Suprapubic skin (tissue), 4 donors: ENCODE measurements around the gene UBE2QL1. TPM values are rescaled to one million over a fixed set of nuclear protein-coding genes. Genes with fewer than 3 reads are reported as not detected.

Source experiments
- DNase-seq, 2 donors: peaks; one replicate each; pipeline ENCODE4 v3.0.0-alpha.2; 2019; ENCODE audit warnings: low spot score in 2 of 2
- H3K27ac ChIP-seq: fragments of 200-600 bp; sonication (generic); one replicate; pipeline ENCODE4 v1.5.1; 2019
- H3K27me3 ChIP-seq: fragments of 200-600 bp; sonication (generic); one replicate; pipeline ENCODE4 v1.5.1; 2019
- H3K36me3 ChIP-seq: fragments of 200-600 bp; sonication (generic); one replicate; pipeline ENCODE4 v1.5.1; 2019
- H3K4me1 ChIP-seq: fragments of 200-600 bp; sonication (generic); one replicate; pipeline ENCODE4 v1.5.1; 2019
- H3K4me3 ChIP-seq: fragments of 200-600 bp; sonication (generic); one replicate; pipeline ENCODE4 v1.5.1; 2019; ENCODE audit warnings: mild to moderate bottlenecking
- H3K9me3 ChIP-seq: fragments of 200-600 bp; sonication (generic); one replicate; pipeline ENCODE4 v1.5.1; 2019
- CTCF ChIP-seq, 2 donors: fragments of 200-600 bp in 1 of 2; fragments of 450-650 bp in 1 of 2; sonication (generic) in 1 of 2; IDR thresholded peaks; one replicate each; pipeline ENCODE4 v1.5.1; 2016 to 2019; ENCODE audit warnings: antibody characterized with exemption in 2 of 2, mild to moderate bottlenecking in 1 of 2, moderate library complexity in 1 of 2
- EP300 ChIP-seq: sonication (generic); formaldehyde crosslinking; IDR thresholded peaks from one replicate; pipeline ENCODE4 v1.6.1; 2017; ENCODE audit warnings: antibody characterized with exemption
- POLR2A ChIP-seq, 2 donors: fragments of 450-650 bp; IDR thresholded peaks; one replicate each; pipeline ENCODE4 v1.6.1; 2017; ENCODE audit warnings: antibody characterized with exemption in 2 of 2, mild to moderate bottlenecking in 2 of 2, moderate library complexity in 2 of 2
- POLR2AphosphoS5 ChIP-seq, 3 donors: sonication (generic); formaldehyde crosslinking; IDR thresholded peaks; one replicate each; pipeline ENCODE4 v1.6.1; 2017; ENCODE audit warnings: antibody characterized with exemption in 3 of 3
- WGBS: methylation state at CpG from one replicate; pipeline ENCODE4 v1.1.5; 2018; 5-methylcytosine and 5-hydroxymethylcytosine counted together
- total RNA-seq, 4 donors: library from RNA; depleted of rRNA; stranded (reverse); fragments of >200 nt; gene quantifications; one replicate each; pipeline ENCODE4 v1.1.0, GENCODE V29; 2016

UBE2QL1 gene
- total RNA-seq, 4 donors from 2014 or later: 1.1 to 5.0 (median 3.2) TPM

- H3K27ac ChIP-seq: no peak overlapping the region
- no peak overlapping the region for H3K4me3 ChIP-seq
- H3K36me3 ChIP-seq: no peaks in the 10 kb centered on the region
- no peak for DNase-seq
- 93% methylated on average over 4 of the region's 4 CpGs for WGBS
- no peaks in the 10 kb centered on the region for H3K4me1 ChIP-seq
- no peak for TF ChIP-seq EP300
- no peak for TF ChIP-seq CTCF (IDR thresholded peaks at IDR 0.05)
- TF ChIP-seq POLR2AphosphoS5 (IDR thresholded peaks at IDR 0.05): no peak
- TF ChIP-seq POLR2A (IDR thresholded peaks at IDR 0.05): no peak
- no peaks in the 10 kb centered on the region for H3K9me3 ChIP-seq
- H3K27me3 ChIP-seq: peaks cover 6% of the 10 kb centered on the region
These were observed 22.0 kb downstream of the UBE2QL1 start for GRCh38 chr5:6470672-6471071.

- Histone ChIP-seq H3K36me3 (no peaks in the 10 kb centered on the region), H3K9me3 (no peaks in the 10 kb centered on the region), H3K27me3 (peaks cover 2% of the 10 kb centered on the region), H3K27ac (no peak overlapping the region), H3K4me3 (no peak overlapping the region), H3K4me1 (no peaks in the 10 kb centered on the region)
- TF ChIP-seq EP300 (no peak), POLR2AphosphoS5 (IDR thresholded peaks at IDR 0.05) (no peak), CTCF (IDR thresholded peaks at IDR 0.05) (no peak), POLR2A (IDR thresholded peaks at IDR 0.05) (no peak)
- DNase-seq: no peak
- 100% methylated on average over 1 of the region's 1 CpG for WGBS
These were observed 22.6 kb downstream of the UBE2QL1 start for GRCh38 chr5:6471252-6471651.

- no peak overlapping the region for H3K27ac ChIP-seq
- no peak overlapping the region for H3K4me3 ChIP-seq
- no peaks in the 10 kb centered on the region for H3K4me1 ChIP-seq
- H3K27me3 ChIP-seq: no peaks in the 10 kb centered on the region
- no peaks in the 10 kb centered on the region for H3K9me3 ChIP-seq
- 81% methylated on average over 5 of the region's 5 CpGs for WGBS
- no peak for TF ChIP-seq EP300
- TF ChIP-seq POLR2A (IDR thresholded peaks at IDR 0.05): no peak
- TF ChIP-seq CTCF (IDR thresholded peaks at IDR 0.05): no peak
- no peak for TF ChIP-seq POLR2AphosphoS5 (IDR thresholded peaks at IDR 0.05)
- no peak for DNase-seq
- H3K36me3 ChIP-seq: no peaks in the 10 kb centered on the region
These were observed 24.1 kb downstream of the UBE2QL1 start for GRCh38 chr5:6472792-6473191.

- H3K9me3 ChIP-seq: no peaks in the 10 kb centered on the region
- no peak overlapping the region for H3K27ac ChIP-seq
- 82% methylated on average over 6 of the region's 6 CpGs for WGBS
- H3K36me3 ChIP-seq: no peaks in the 10 kb centered on the region
- H3K4me3 ChIP-seq: no peak overlapping the region
- no peaks in the 10 kb centered on the region for H3K27me3 ChIP-seq
- no peaks in the 10 kb centered on the region for H3K4me1 ChIP-seq
- TF ChIP-seq CTCF (IDR thresholded peaks at IDR 0.05): no peak
- TF ChIP-seq POLR2AphosphoS5 (IDR thresholded peaks at IDR 0.05): no peak
- no peak for TF ChIP-seq EP300
- no peak for TF ChIP-seq POLR2A (IDR thresholded peaks at IDR 0.05)
- no peak for DNase-seq
These were observed 24.6 kb downstream of the UBE2QL1 start for GRCh38 chr5:6473284-6473683.

- DNase-seq: no peak
- 44% methylated on average over 6 of the region's 9 CpGs for WGBS
These were observed 27.1 kb downstream of the UBE2QL1 start for GRCh38 chr5:6475626-6476312.

More at GRCh38 chr5:6475626-6476312, 27.1 kb downstream of the UBE2QL1 start:
- no peaks in the 10 kb centered on the region for H3K36me3 ChIP-seq
- H3K27ac ChIP-seq: no peak overlapping the region
- H3K9me3 ChIP-seq: no peaks in the 10 kb centered on the region
- no peak for TF ChIP-seq POLR2AphosphoS5 (IDR thresholded peaks at IDR 0.05)
- no peak for TF ChIP-seq EP300
- TF ChIP-seq CTCF (IDR thresholded peaks at IDR 0.05): no peak
- no peak for TF ChIP-seq POLR2A (IDR thresholded peaks at IDR 0.05)
- no peak overlapping the region for H3K4me3 ChIP-seq
- H3K4me1 ChIP-seq: no peaks in the 10 kb centered on the region
- H3K27me3 ChIP-seq: no peaks in the 10 kb centered on the region
